ENCODE measurements around the gene POR. TPM values are rescaled to one million over a fixed set of nuclear protein-coding genes. Genes with fewer than 3 reads are reported as not detected.

Gene POR
- total RNA-seq, 3 donors from 2014 or later: 40.8 to 63.6 (median 57.7) TPM

DNA sequence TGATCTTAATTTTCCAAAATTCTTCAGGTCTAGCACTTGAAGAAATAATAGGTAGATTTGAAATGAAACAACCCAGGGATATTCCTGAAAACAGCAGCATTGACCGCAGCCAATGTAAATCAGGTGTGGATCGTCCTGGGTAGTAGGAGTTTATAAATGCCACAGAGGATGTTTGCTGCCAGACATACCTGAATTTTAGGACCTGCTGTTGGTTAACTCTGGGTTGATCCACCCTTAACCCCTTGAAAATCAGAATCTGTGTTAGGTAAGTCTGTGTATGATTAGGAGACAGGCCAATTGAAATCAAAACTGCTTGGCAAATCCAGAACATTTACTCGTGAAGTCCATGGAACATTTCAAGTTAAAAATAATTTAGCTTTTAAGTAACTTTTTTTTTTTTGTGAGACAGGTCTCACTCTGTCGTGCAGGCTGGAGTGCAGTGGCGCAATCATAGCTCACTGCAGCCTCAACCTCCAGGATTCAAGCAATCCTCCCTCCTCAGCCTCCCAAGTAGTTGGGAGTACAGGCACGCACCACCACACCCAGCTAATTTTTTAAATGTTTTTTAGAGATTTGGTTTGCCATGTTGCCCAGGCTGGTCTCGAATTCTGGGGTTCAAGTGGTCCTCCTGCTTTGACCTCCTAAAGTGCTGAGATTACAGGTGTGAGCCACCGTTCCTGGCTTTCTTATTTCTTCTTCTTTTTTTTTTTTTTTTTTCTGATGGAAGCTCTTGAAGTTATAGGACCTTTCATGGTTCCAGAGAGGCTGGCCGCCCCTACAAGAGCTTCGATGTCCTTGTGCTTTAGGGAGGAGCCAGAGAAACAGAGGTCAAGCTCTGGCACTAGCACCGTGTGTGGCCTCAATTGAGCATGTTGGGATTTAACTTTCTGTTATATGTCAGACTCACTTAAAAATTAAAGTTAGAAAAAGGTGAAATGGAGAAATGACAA is 2.0 kb downstream of the POR start:
- H3K4me1 Mint-ChIP-seq (ENCODE audit: low read depth): peaks cover 47% of the 10 kb centered on the region

DNA sequence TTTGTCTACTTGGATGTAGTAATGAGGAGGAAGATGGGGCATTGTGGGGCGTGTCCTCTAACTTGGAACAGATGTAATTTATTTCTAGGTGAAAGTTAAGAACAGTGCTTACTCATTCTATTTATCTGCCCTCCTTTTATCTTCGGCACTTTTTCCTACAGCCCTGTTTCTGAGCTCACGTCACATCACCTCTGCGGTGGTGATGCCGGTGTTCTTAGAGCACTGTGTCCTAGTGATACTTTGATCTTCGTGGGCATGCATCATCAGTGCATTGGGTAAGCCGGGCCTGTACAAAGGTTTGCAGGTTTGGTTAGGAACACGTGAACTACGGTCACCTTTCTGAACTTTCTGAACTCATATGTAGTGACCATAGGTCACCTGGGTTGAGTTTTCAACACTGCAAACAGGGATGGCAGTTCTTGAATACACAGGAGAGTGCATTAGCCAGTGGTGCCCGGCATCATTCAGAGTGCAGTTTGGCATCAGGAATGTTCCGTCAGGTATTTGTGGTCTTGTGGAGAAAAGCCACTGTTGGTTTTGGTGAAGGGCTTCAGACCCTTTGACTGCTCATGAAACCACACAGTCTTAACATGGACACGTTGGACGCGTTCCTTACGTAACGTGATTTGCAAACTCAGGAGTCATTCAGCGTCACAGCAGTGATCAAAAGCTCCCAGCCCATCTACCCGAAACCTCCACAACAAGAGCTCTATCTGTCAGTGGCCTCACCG is 5.6 kb downstream of the POR start:
- Mint-ChIP-seq H3K36me3 (ENCODE audit: insufficient read depth) (peaks cover 11% of the 10 kb centered on the region), H3K9me3 (no peaks in the 10 kb centered on the region), H3K4me3 (no peak overlapping the region), H3K4me1 (ENCODE audit: low read depth) (peaks cover 38% of the 10 kb centered on the region), H3K27me3 (ENCODE audit: low read depth) (no peaks in the 10 kb centered on the region)
- peak; percentile 23 for DNase-seq
- peak; percentile 89 for ATAC-seq

More for the DNA sequence above, 2.0 kb downstream of the POR start:
- Mint-ChIP-seq H3K27me3 (ENCODE audit: low read depth) (no peaks in the 10 kb centered on the region), H3K9me3 (no peaks in the 10 kb centered on the region), H3K4me3 (peak overlapping the region; percentile 86), H3K36me3 (ENCODE audit: insufficient read depth) (peaks cover 7% of the 10 kb centered on the region)
- DNase-seq: no peak
- ATAC-seq: no peak

DNA sequence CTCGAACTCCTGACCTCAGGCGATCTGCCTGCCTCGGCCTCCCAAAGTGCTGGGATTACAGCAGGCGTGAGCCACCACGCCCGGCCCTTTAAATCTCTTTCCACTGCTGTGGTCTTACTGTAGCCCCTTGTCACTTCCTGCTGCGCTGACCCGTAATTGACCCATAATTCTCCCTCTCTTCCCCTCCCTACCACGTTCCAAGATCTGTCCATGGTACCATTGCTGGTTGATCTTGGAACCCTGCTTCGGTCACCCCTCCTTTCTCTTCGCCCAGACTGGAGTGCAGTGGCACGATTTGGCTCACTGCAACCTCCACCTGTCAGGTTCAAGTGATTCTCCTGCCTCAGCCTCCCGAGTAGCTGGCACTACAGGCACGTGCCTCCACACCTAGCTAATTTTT is 6.5 kb downstream of the POR start:
- H3K4me1 Mint-ChIP-seq (ENCODE audit: low read depth): peaks cover 30% of the 10 kb centered on the region
- H3K4me3 Mint-ChIP-seq: no peak overlapping the region
- no peak for DNase-seq

DNA sequence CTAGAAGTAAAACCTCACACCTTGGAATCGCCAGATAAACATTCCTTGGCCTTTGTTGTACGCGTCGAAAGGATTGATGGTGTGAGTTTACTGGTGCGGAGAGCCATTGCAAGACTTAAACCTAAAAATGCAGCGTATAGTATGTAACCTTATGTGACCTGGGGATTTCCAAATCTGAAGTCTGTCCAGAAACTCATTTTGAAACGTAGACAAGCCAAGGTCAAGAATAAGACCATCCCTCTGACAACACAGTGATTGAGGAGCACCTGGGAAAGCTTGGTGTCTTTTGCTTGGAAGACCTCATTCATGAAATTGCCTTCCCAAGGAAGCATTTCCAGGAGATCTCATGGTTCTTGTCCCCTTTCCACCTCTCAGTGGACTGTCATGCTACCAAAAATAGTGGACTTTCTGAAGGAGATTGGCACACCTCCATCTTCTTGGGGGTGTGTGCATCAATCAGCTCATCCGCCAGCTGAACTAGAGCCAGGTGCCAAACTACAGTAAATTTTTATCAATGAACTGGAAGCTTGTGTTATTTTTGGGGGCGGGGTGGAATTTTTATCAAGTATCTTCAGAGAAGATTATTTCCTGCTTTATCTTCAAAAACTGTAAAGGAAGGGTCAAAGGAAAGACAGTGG is 8.1 kb downstream of the POR start:
- no peak for ATAC-seq
- H3K4me3 Mint-ChIP-seq: no peak overlapping the region
- no peaks in the 10 kb centered on the region for H3K9me3 Mint-ChIP-seq
- peaks cover 11% of the 10 kb centered on the region for H3K36me3 Mint-ChIP-seq (ENCODE audit: insufficient read depth)
- H3K4me1 Mint-ChIP-seq (ENCODE audit: low read depth): peaks cover 26% of the 10 kb centered on the region
- no peak for DNase-seq
- no peaks in the 10 kb centered on the region for H3K27me3 Mint-ChIP-seq (ENCODE audit: low read depth)

More for the DNA sequence above, 6.5 kb downstream of the POR start:
- no peak for ATAC-seq
- H3K36me3 Mint-ChIP-seq (ENCODE audit: insufficient read depth): peaks cover 11% of the 10 kb centered on the region
- no peaks in the 10 kb centered on the region for H3K27me3 Mint-ChIP-seq (ENCODE audit: low read depth)
- H3K9me3 Mint-ChIP-seq: no peaks in the 10 kb centered on the region

DNA sequence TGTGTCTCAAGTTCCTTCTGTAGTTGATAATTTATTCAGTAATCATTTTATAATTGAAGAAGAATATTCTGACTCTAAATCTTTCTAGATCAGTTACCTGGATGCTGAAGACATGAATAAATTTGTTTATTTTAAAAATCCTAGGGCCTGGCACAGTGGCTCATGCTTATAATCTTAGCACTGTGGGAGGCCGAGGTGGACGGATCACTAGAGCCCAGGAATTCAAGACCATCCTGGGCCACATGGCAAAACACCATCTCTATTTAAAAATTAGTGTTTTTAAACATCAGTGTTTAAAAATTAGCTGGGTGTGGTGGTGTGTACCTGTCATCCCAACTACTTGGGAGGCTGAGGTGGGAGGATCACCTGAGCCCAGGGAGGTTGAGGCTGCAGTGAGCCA is 9.3 kb downstream of the POR start:
- Mint-ChIP-seq H3K4me3 (no peak overlapping the region), H3K36me3 (ENCODE audit: insufficient read depth) (peaks cover 11% of the 10 kb centered on the region), H3K27me3 (ENCODE audit: low read depth) (no peaks in the 10 kb centered on the region), H3K4me1 (ENCODE audit: low read depth) (peaks cover 28% of the 10 kb centered on the region), H3K9me3 (no peaks in the 10 kb centered on the region)
- no peak for ATAC-seq
- DNase-seq: no peak

DNA sequence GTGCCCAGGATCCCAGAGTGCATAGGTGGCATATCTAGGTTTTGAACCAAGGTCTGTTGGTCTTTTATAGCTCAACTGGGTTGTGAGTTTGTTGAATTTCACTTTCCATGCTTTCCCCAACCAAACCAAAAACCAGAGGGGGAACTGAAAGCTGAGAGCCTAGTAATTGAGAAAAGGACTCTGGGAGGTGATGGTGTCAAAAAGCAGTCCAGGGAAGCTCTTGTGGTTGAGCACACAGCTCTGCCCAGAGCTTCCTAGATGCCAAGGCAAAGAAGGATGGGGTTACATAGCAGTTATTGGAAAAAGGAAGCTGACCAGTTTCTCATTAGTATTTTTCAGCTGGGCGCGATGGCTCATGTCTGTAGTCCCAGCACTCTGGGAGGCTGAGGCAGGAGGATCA is 9.9 kb downstream of the POR start:
- H3K36me3 Mint-ChIP-seq (ENCODE audit: insufficient read depth): peaks cover 11% of the 10 kb centered on the region

DNA sequence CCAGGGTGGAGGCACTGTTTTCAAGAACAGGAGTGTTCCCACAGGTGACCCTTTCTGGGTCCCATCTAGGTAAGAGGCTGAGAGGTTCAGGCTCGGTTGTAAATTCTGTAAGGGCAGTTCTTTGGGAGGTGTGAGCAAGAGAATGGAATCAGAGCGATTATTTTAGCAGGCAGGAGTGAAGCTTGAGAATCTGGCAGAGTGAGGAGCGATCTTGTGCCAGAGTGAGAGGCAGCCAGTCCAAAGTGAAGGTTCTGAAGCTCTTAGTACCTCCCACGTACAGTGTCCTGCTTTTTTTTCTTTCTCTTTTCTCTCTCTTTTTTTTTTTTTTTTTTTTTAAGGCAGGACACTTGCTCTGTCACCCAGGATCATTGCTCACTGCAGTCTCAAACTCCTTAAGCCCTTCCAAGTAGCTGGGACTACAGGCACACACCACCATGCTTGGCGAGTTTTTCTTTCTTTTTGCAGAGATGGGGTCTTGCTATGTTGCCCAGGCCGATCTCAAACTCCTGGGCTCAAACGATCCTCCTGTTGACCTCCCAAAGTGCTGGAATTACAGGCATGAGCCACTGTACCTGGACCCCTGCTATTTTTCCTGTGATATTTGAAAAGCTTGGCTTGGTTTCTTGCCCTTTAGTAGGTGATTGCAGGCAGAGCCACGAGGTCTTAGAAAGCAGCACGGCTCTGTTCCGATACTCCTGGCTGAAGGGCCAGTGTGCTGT is 10.9 kb downstream of the POR start:
- Mint-ChIP-seq H3K4me1 (ENCODE audit: low read depth) (peaks cover 25% of the 10 kb centered on the region), H3K4me3 (no peak overlapping the region), H3K27me3 (ENCODE audit: low read depth) (no peaks in the 10 kb centered on the region), H3K36me3 (ENCODE audit: insufficient read depth) (peaks cover 10% of the 10 kb centered on the region), H3K9me3 (no peaks in the 10 kb centered on the region)
- DNase-seq: no peak
- no peak for ATAC-seq

More for the DNA sequence above, 9.9 kb downstream of the POR start:
- DNase-seq (no peak), ATAC-seq (no peak)
- Mint-ChIP-seq H3K27me3 (ENCODE audit: low read depth) (no peaks in the 10 kb centered on the region), H3K9me3 (no peaks in the 10 kb centered on the region), H3K4me3 (no peak overlapping the region), H3K4me1 (ENCODE audit: low read depth) (peaks cover 29% of the 10 kb centered on the region)

DNA sequence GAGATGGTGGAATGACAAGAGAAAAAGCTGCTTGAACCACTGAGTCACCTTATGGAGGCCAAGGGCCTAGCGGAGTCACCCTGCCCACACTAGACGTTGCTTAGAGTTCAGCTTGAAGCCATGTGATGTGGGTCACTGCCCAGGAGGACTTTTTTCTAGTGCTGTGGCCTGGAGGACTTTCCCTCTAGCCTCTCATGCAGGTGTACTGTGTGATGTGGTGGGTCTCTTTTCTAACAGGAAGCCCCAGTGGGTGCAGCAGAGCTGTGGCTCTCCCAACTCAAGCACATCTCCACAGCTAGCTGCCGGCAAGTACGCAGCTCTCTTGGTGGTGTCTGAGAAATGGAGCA is 13.6 kb downstream of the POR start:
- no peaks in the 10 kb centered on the region for H3K27me3 Mint-ChIP-seq (ENCODE audit: low read depth)
- DNase-seq (no peak), ATAC-seq (peak; percentile 66 to 69)
- H3K4me3 Mint-ChIP-seq: no peak overlapping the region
- H3K9me3 Mint-ChIP-seq: no peaks in the 10 kb centered on the region
- peaks cover 18% of the 10 kb centered on the region for H3K4me1 Mint-ChIP-seq (ENCODE audit: low read depth)
- H3K36me3 Mint-ChIP-seq (ENCODE audit: insufficient read depth): peaks cover 8% of the 10 kb centered on the region

DNA sequence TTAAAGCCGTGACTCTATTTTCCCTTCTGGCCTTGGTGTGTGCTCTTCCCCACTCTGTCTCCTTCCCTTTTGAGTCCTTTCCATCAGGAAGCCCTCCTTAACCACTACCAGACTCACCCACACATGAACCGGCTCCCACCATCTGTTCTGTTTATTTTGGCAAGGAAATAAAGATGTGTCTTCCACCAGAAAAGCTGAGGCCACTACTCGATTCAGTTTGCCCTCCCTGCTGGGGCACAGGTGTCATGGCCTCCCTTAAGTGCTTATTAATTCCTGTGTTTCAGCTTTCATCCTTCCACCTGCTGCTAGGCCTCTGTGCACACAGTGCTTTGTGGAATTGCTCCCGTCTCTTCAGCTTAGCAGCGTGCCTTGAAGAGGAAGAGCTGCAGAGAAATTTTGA is 16.7 kb downstream of the POR start:
- Mint-ChIP-seq H3K27me3 (ENCODE audit: low read depth) (no peaks in the 10 kb centered on the region), H3K4me1 (ENCODE audit: low read depth) (peaks cover 18% of the 10 kb centered on the region), H3K9me3 (peaks cover 5% of the 10 kb centered on the region), H3K4me3 (no peak overlapping the region), H3K36me3 (ENCODE audit: insufficient read depth) (peaks cover 13% of the 10 kb centered on the region)
- no peak for ATAC-seq
- DNase-seq: no peak

DNA sequence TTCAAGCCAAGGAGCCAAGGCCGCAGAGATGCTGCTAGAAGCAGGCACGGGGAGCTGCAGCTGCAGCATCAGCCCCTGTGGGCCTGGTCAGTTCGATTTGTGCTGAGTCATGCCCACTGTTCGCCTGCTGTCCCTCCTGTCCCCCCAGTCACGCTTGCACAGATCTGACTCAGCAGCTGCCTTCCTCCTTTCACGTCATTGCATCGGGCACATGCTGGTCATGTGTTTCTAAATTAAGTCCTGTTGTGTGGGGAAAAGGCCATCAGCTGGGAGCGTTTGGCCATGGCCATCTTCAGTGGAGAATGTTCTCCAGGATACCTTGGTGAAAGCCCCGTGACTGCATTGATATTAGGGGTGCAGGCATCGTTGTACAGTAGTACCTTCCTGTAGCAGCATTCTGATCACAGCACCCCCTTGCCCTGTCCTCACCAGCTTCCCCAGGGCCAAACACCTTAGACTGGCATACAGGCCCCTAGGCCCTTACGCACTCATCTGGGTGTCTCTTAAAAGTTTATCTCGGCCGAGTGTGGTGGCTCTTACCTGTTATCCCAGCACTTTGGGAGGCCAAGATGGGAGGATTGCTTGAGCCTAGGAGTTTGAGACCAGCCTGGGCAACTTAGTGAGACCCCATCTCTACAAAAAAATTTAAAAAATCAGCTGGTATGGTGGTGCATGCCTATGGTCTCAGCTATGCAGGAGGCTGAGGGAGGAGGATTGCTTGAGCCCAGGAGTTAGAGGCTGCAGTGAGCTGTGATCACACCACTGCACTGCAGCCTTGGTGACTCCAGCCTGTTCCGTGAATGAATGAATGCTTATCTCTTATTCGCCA is 23.2 kb downstream of the POR start:
- no peak for ATAC-seq
- Mint-ChIP-seq H3K4me1 (ENCODE audit: low read depth) (no peaks in the 10 kb centered on the region), H3K27me3 (ENCODE audit: low read depth) (no peaks in the 10 kb centered on the region), H3K4me3 (no peak overlapping the region), H3K9me3 (peaks cover 5% of the 10 kb centered on the region), H3K36me3 (ENCODE audit: insufficient read depth) (peaks cover 9% of the 10 kb centered on the region)
- DNase-seq: no peak

DNA sequence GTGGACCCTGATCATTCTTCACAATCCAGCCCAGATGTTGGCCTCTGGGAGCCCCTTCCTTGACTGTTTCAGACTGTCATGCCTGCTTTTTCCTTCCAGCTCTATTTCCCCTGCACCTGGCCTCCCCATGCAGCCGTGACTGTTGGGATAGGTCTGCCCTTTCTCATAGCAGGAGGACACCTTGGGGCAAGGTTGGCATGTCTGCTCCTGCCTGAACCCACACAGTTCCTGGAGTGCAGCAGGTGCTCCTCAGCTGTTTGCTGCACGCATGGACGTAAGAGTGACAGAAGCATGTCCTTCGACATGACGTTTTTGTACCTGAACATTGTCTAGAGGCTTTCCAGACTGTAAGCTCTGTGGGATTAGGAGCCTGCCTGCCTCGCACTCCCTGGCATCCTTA is 24.0 kb downstream of the POR start:
- DNase-seq (no peak), ATAC-seq (no peak)
- H3K4me3 Mint-ChIP-seq: no peak overlapping the region
- no peaks in the 10 kb centered on the region for H3K27me3 Mint-ChIP-seq (ENCODE audit: low read depth)
- H3K4me1 Mint-ChIP-seq (ENCODE audit: low read depth): no peaks in the 10 kb centered on the region
- H3K36me3 Mint-ChIP-seq (ENCODE audit: insufficient read depth): peaks cover 8% of the 10 kb centered on the region
- peaks cover 5% of the 10 kb centered on the region for H3K9me3 Mint-ChIP-seq

DNA sequence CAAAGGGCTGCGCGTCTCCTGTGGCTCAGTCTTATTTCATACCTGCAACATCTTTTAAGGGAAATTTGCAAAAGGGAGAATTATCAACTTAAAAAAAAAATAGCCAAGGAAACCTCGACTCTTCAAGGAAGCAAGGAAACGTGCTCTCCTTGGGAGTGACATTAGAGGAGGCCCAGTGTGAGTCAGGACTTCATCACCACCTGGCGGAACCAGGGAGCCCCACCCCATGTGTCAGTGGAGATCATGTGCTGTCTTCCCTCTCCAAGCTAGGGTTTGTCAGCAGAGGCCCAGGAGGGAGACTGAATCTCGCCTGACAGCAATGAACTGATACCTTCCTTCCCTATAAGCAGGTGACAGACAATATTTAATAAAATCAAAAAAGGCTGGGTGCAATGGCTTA is 28.9 kb downstream of the POR start:
- ATAC-seq (no peak), DNase-seq (no peak)
- H3K4me3 Mint-ChIP-seq: no peak overlapping the region
- no peaks in the 10 kb centered on the region for H3K27me3 Mint-ChIP-seq (ENCODE audit: low read depth)
- H3K36me3 Mint-ChIP-seq (ENCODE audit: insufficient read depth): peaks cover 12% of the 10 kb centered on the region
- H3K4me1 Mint-ChIP-seq (ENCODE audit: low read depth): peaks cover 2% of the 10 kb centered on the region
- H3K9me3 Mint-ChIP-seq: no peaks in the 10 kb centered on the region

DNA sequence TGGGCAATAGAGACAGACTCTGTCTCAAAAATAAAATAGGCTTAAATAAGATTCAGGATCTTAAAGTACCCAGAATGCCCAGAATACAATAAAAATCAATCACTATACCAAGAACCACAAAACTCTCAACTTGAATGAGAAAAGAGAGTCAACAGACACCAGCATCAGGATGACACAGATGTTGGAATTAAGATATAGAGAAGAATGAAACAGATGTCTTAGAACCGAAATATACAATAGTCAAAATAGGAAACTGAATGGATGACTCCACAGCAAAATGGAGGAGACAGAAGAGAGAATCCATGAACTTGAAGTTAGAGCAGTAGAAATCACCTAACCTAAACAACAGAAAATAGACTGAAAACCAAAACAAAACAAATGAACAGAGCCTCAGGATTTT is 29.6 kb downstream of the POR start:
- no peak overlapping the region for H3K4me3 Mint-ChIP-seq
- peaks cover 12% of the 10 kb centered on the region for H3K36me3 Mint-ChIP-seq (ENCODE audit: insufficient read depth)
- H3K4me1 Mint-ChIP-seq (ENCODE audit: low read depth): peaks cover 2% of the 10 kb centered on the region
- no peaks in the 10 kb centered on the region for H3K9me3 Mint-ChIP-seq
- no peaks in the 10 kb centered on the region for H3K27me3 Mint-ChIP-seq (ENCODE audit: low read depth)
- ATAC-seq (no peak), DNase-seq (no peak)
